SK-N-SH (cell line): ENCODE measurements around the gene ZNF774. TPM values are rescaled to one million over a fixed set of nuclear protein-coding genes. Genes with fewer than 3 reads are reported as not detected.

Experiments used
- CHD2 ChIP-seq: fragments of 150-350 bp; IDR thresholded peaks from 2 replicates; pipeline ENCODE4 v1.6.1; 2018; ENCODE audit warnings: low read length; ENCODE audit not compliant: partially characterized antibody
- ELF1 ChIP-seq: IDR thresholded peaks from 2 replicates; pipeline ENCODE4 v1.4.0; 2012
- EP300 ChIP-seq, 2 experiments: IDR thresholded peaks; 2 replicates each; pipeline versions ENCODE4 v1.4.0 to v1.6.1; 2012; ENCODE audit warnings: borderline replicate concordance in 1 of 2, low read depth in 1 of 2, low read length in 1 of 2
- FOSL2 ChIP-seq: IDR thresholded peaks from 2 replicates; pipeline ENCODE4 v1.4.0; 2012; ENCODE audit warnings: low read depth, mild to moderate bottlenecking, moderate library complexity, borderline replicate concordance
- FOXJ3 ChIP-seq: sonication (generic); formaldehyde crosslinking; IDR thresholded peaks from 2 replicates; pipeline ENCODE4 v1.5.1; 2020; ENCODE audit warnings: mild to moderate bottlenecking, missing genetic modification reagents
- GATA2 ChIP-seq: sonication (generic); formaldehyde crosslinking; IDR thresholded peaks from 2 replicates; pipeline ENCODE4 v1.5.0; 2020; ENCODE audit warnings: mild to moderate bottlenecking, missing genetic modification reagents
- IRF3 ChIP-seq: fragments of 150-350 bp; IDR thresholded peaks from 2 replicates; pipeline ENCODE4 v1.6.1; 2016; ENCODE audit warnings: mild to moderate bottlenecking, low read depth, low read length
- JUND ChIP-seq: IDR thresholded peaks from 2 replicates; pipeline ENCODE4 v1.4.0; 2012
- NFIC ChIP-seq: IDR thresholded peaks from 2 replicates; pipeline ENCODE4 v1.4.0; 2012; ENCODE audit warnings: borderline replicate concordance
- NRF1 ChIP-seq: IDR thresholded peaks from 2 replicates; pipeline ENCODE4 v1.6.1; 2012; ENCODE audit warnings: low read depth, mild to moderate bottlenecking, low read length
- POLR2AphosphoS5 ChIP-seq: IDR thresholded peaks from 2 replicates; pipeline ENCODE4 v1.6.1; 2012; ENCODE audit warnings: low read depth, low read length
- REST ChIP-seq: IDR thresholded peaks from 2 replicates; pipeline ENCODE4 v1.6.1; 2012; ENCODE audit warnings: mild to moderate bottlenecking, low read depth, low read length, moderate library complexity
- RFX5 ChIP-seq: IDR thresholded peaks from 2 replicates; pipeline ENCODE4 v1.6.1; 2012; ENCODE audit warnings: mild to moderate bottlenecking, improper control_type of control experiment, low read length
- RXRA ChIP-seq: IDR thresholded peaks from 2 replicates; pipeline ENCODE4 v1.4.0; 2012; ENCODE audit warnings: low read depth, mild to moderate bottlenecking, borderline replicate concordance
- SIN3A ChIP-seq: IDR thresholded peaks from 2 replicates; pipeline ENCODE4 v1.6.1; 2012; ENCODE audit warnings: low read depth, mild to moderate bottlenecking, low read length, moderate library complexity, borderline replicate concordance
- TAF1 ChIP-seq: IDR thresholded peaks from 2 replicates; pipeline ENCODE4 v1.6.1; 2012; ENCODE audit warnings: low read depth, mild to moderate bottlenecking, low read length, moderate library complexity, borderline replicate concordance
- TCF12 ChIP-seq: IDR thresholded peaks from 2 replicates; pipeline ENCODE4 v1.4.0; 2012
- TEAD4 ChIP-seq: IDR thresholded peaks from 2 replicates; pipeline ENCODE4 v1.4.0; 2012; ENCODE audit warnings: mild to moderate bottlenecking, borderline replicate concordance; ENCODE audit not compliant: insufficient read depth
- USF1 ChIP-seq: IDR thresholded peaks from 2 replicates; pipeline ENCODE4 v1.4.0; 2012; ENCODE audit warnings: low read depth, borderline replicate concordance
- USF2 ChIP-seq: fragments of 150-350 bp; IDR thresholded peaks from 2 replicates; pipeline ENCODE4 v1.6.1; 2017; ENCODE audit warnings: antibody characterized with exemption, low read length, low read depth, borderline replicate concordance
- YY1 ChIP-seq: IDR thresholded peaks from 2 replicates; pipeline ENCODE4 v1.4.0; 2012; ENCODE audit warnings: low read depth, mild to moderate bottlenecking
- ZBTB33 ChIP-seq: IDR thresholded peaks from 2 replicates; pipeline ENCODE4 v1.4.0; 2012; ENCODE audit warnings: low read depth, borderline replicate concordance
- polyA plus RNA-seq, 3 experiments: library from polyadenylated mRNA; depleted of rRNA; stranded (reverse); fragments of >200 nt; gene quantifications; 2 replicates each; pipeline ENCODE4 v1.2.3, GENCODE V29; 2012

Gene ZNF774
- polyA plus RNA-seq, 1 of the 3 experiments (the other 2 are of a cell fraction) = 1.8 TPM

- TF ChIP-seq SIN3A (no peak), NRF1 (no peak), RXRA (no peak), GATA2 (CRISPR knock-in tag) (no peak), JUND (peak; percentile 55), EP300 (IDR thresholded peaks at IDR 0.05; ENCODE audit: borderline replicate concordance in 1 of 2, low read depth in 1 of 2, low read length in 1 of 2) (no peak; a peak in 1 of 4 replicates), ZBTB33 (no peak), FOXJ3 (no peak), IRF3 (no peak), CHD2 (no peak), YY1 (no peak), TEAD4 (no peak), TAF1 (no peak), USF1 (no peak), TCF12 (peak; percentile 63), ELF1 (no peak), RFX5 (no peak), NFIC (0 out of 2 replicates have a peak, but pooled peaks have one; percentile 34), POLR2AphosphoS5 (no peak), USF2 (no peak), FOSL2 (peak; percentile 77), REST (no peak)
These were observed 10.8 kb downstream of the ZNF774 start (continued) for GRCh38 chr15:90362936-90363212.
